HCT116 (cell line): ENCODE data around the gene SAMMSON. TPM values are rescaled to one million over a fixed set of nuclear protein-coding genes. Genes with fewer than 3 reads are reported as not detected.

Source experiments
- ATAC-seq: fragments of 200-7000 bp; cut with Tn5 transposase; 2 replicates; pipeline ENCODE4 v1.9.1; 2020; ENCODE audit warnings: mild to moderate bottlenecking, moderate library complexity
- BruUV-seq: library from RNA; stranded (reverse); fragments of 400-500 nt; replicated peaks from 2 replicates; lab custom pipeline; 2021; lab: Mats Ljungman, UMichigan
- CTCF ChIA-PET: fragments of 300-600 bp; sonication (Branson Sonifier 250); formaldehyde crosslinking; loops from one replicate; lab custom pipeline; 2021; ENCODE audit warnings: antibody characterized with exemption; lab: Charles Lee
- POLR2A ChIA-PET: fragments of 300-600, 350-600 bp; sonication (Branson Sonifier 250); formaldehyde crosslinking; loops from one replicate; lab custom pipeline; 2021; ENCODE audit warnings: antibody characterized with exemption; lab: Charles Lee
- RAD21 ChIA-PET, 2 experiments: fragments of 300-600 bp; sonication (Branson Sonifier 250); formaldehyde crosslinking; loops; one replicate each; lab custom pipeline; 2023; ENCODE audit warnings: low total read pairs in 2 of 2; ENCODE audit not compliant: uncharacterized antibody in 2 of 2, unreplicated experiment in 2 of 2, low non-redundant PET in 1 of 2; lab: Charles Lee
- DNase-seq: peaks from one replicate; pipeline ENCODE4 v3.0.0-alpha.2; 2010; ENCODE audit warnings: low read depth, low spot score
- H2AFZ ChIP-seq: fragments of 200-600 bp; shearing (Covaris generic), sonication (generic); 2 replicates; pipeline ENCODE4 v1.6.1; 2017; ENCODE audit warnings: low read depth, mixed run types, mixed read lengths, antibody characterized with exemption, low read length; ENCODE audit not compliant: poor library complexity, severe bottlenecking
- H3K27ac ChIP-seq: 2 replicates; pipeline ENCODE4 v1.5.1; 2012; ENCODE audit warnings: low read depth, low read length
- H3K27me3 ChIP-seq: fragments of 200-600 bp; sonication (generic); 2 replicates; pipeline ENCODE4 v1.6.1; 2016; ENCODE audit warnings: mixed run types, low read length, mixed read lengths; ENCODE audit not compliant: insufficient read depth
- H3K36me3 ChIP-seq, 2 experiments: fragments of 200-500 bp in 1 of 2; fragments of 200-600 bp in 1 of 2; sonication (Bioruptor generic) in 1 of 2; sonication (generic) in 1 of 2; 2 replicates each; pipeline versions ENCODE4 v1.5.1 to v1.6.1; 2014 to 2016; ENCODE audit warnings: low read length in 2 of 2, inconsistent platforms in 1 of 2, mixed read lengths in 1 of 2, mixed run types in 1 of 2; ENCODE audit not compliant: insufficient read depth in 2 of 2, control insufficient read depth in 1 of 2
- H3K4me1 ChIP-seq, 2 experiments: fragments of 200-600 bp in 1 of 2; sonication (generic) in 1 of 2; 2 replicates each; pipeline versions ENCODE4 v1.5.1 to v1.6.1; 2012 to 2017; ENCODE audit warnings: low read length in 2 of 2, inconsistent platforms in 1 of 2, mild to moderate bottlenecking in 1 of 2, mixed read lengths in 1 of 2, mixed run types in 1 of 2, moderate library complexity in 1 of 2; ENCODE audit not compliant: insufficient read depth in 2 of 2, control insufficient read depth in 1 of 2
- H3K4me2 ChIP-seq: fragments of 200-600 bp; sonication (generic); 2 replicates; pipeline ENCODE4 v1.6.1; 2017; ENCODE audit warnings: mixed run types, low read length, mixed read lengths
- H3K4me3 ChIP-seq, 2 experiments: fragments of 200-600 bp in 1 of 2; sonication (generic) in 1 of 2; replicated peaks in 1 of 2; 2 replicates each; pipeline ENCODE4 v1.5.1; 2011 to 2016; ENCODE audit warnings: low read length in 2 of 2, control low read depth in 1 of 2, low read depth in 1 of 2, mild to moderate bottlenecking in 1 of 2, mixed read lengths in 1 of 2, mixed run types in 1 of 2
- H3K79me2 ChIP-seq: fragments of 200-600 bp; sonication (generic); 2 replicates; pipeline ENCODE4 v1.6.1; 2017; ENCODE audit warnings: mild to moderate bottlenecking, mixed run types, low read length, moderate library complexity, mixed read lengths; ENCODE audit not compliant: insufficient read depth
- H3K9ac ChIP-seq: fragments of 200-600 bp; sonication (generic); 2 replicates; pipeline ENCODE4 v1.6.1; 2016; ENCODE audit warnings: low read length, mixed read lengths
- H3K9me2 ChIP-seq: fragments of 200-600 bp; sonication (generic), shearing (Covaris generic); 2 replicates; pipeline ENCODE4 v1.6.1; 2017; ENCODE audit warnings: mixed run types, mild to moderate bottlenecking, moderate library complexity; ENCODE audit not compliant: insufficient read depth
- H3K9me3 ChIP-seq, 2 experiments: fragments of 200-500 bp in 1 of 2; fragments of 200-600 bp in 1 of 2; sonication (Bioruptor generic) in 1 of 2; sonication (generic) in 1 of 2; 2 replicates each; pipeline ENCODE4 v1.6.1; 2014 to 2017; ENCODE audit warnings: low read length in 2 of 2, mixed read lengths in 2 of 2, inconsistent platforms in 1 of 2, low read depth in 1 of 2, mild to moderate bottlenecking in 1 of 2, mixed run types in 1 of 2, moderate library complexity in 1 of 2; ENCODE audit not compliant: control insufficient read depth in 1 of 2, insufficient read depth in 1 of 2
- H4K20me1 ChIP-seq: fragments of 200-600 bp; sonication (generic), shearing (Covaris generic); 2 replicates; pipeline ENCODE4 v1.6.1; 2017; ENCODE audit warnings: mixed run types, mild to moderate bottlenecking, moderate library complexity; ENCODE audit not compliant: insufficient read depth
- ATF3 ChIP-seq: IDR thresholded peaks from 2 replicates; pipeline ENCODE4 v1.6.1; 2012
- CBX3 ChIP-seq: IDR thresholded peaks from 2 replicates; pipeline ENCODE4 v1.6.1; 2012; ENCODE audit warnings: low read depth
- CEBPB ChIP-seq: IDR thresholded peaks from 2 replicates; pipeline ENCODE4 v1.6.1; 2012; ENCODE audit warnings: low read depth
- ELF1 ChIP-seq: IDR thresholded peaks from 2 replicates; pipeline ENCODE4 v1.6.1; 2012; ENCODE audit warnings: low read depth, borderline replicate concordance
- EZH2 ChIP-seq: fragments of 200-600 bp; sonication (generic); IDR thresholded peaks from 2 replicates; pipeline ENCODE4 v1.6.1; 2017; ENCODE audit warnings: antibody characterized with exemption, mixed run types
- EZH2phosphoT487 ChIP-seq: fragments of 200-600 bp; IDR thresholded peaks from 2 replicates; pipeline ENCODE4 v1.6.1; 2018; ENCODE audit warnings: antibody characterized with exemption, borderline replicate concordance
- FOSL1 ChIP-seq: IDR thresholded peaks from 2 replicates; pipeline ENCODE4 v1.6.1; 2012; ENCODE audit warnings: low read depth
- JUND ChIP-seq: IDR thresholded peaks from 2 replicates; pipeline ENCODE4 v1.6.1; 2012
- POLR2A ChIP-seq: IDR thresholded peaks from 2 replicates; pipeline ENCODE4 v1.7.0; 2011; ENCODE audit warnings: borderline replicate concordance; ENCODE audit not compliant: insufficient read depth, insufficient read length; ENCODE audit errors: extremely low read depth
- POLR2AphosphoS5 ChIP-seq: IDR thresholded peaks from 2 replicates; pipeline ENCODE4 v1.6.1; 2011; ENCODE audit warnings: mild to moderate bottlenecking, low read depth, low read length, moderate library complexity
- REST ChIP-seq: IDR thresholded peaks from 2 replicates; pipeline ENCODE4 v1.6.1; 2012; ENCODE audit warnings: low read depth
- SIN3A ChIP-seq: IDR thresholded peaks from 2 replicates; pipeline ENCODE4 v1.6.1; 2012; ENCODE audit warnings: low read depth
- SRF ChIP-seq: IDR thresholded peaks from 2 replicates; pipeline ENCODE4 v1.6.1; 2012; ENCODE audit warnings: low read depth
- TCF7L2 ChIP-seq: IDR thresholded peaks from 2 replicates; pipeline ENCODE4 v1.7.0; 2011; ENCODE audit warnings: borderline replicate concordance, inconsistent platforms; ENCODE audit not compliant: insufficient read depth, insufficient read length; ENCODE audit errors: extremely low read depth
- YY1 ChIP-seq: IDR thresholded peaks from 2 replicates; pipeline ENCODE4 v1.6.1; 2011; ENCODE audit warnings: low read length, low read depth, moderate library complexity, mild to moderate bottlenecking; ENCODE audit not compliant: insufficient replicate concordance; ENCODE audit errors: extremely low read depth
- ZFX ChIP-seq: fragments of 450-650 bp; IDR thresholded peaks from 2 replicates; pipeline ENCODE4 v1.6.1; 2017
- ZNF274 ChIP-seq: fragments of 200-500 bp; sonication (Bioruptor generic); IDR thresholded peaks from 2 replicates; pipeline ENCODE4 v1.6.1; 2014; ENCODE audit warnings: mild to moderate bottlenecking, low read depth, low read length, inconsistent platforms
- intact Hi-C: fragments of 100-400 bp; cut with micrococcal nuclease; formaldehyde crosslinking; loops from 2 replicates; pipeline ENCODE4 v1.10.0; 2022
- total RNA-seq: library from RNA; stranded (reverse); gene quantifications from one replicate; pipeline ENCODE4 v1.2.1, GENCODE V29; 2021; ENCODE audit not compliant: unreplicated experiment
- TF ChIP-seq, protein P1 (sequence below): IDR thresholded peaks from 2 replicates; pipeline ENCODE4 v1.6.1; 2011; ENCODE audit warnings: mild to moderate bottlenecking, low read length, moderate library complexity; ENCODE audit not compliant: insufficient replicate concordance; ENCODE audit errors: extremely low read depth
- TF ChIP-seq, protein P2 (sequence below): IDR thresholded peaks from 2 replicates; pipeline ENCODE4 v1.6.1; 2012
- TF ChIP-seq, protein P3 (sequence below), 3 experiments: fragments of 200-600 bp in 1 of 3; sonication (generic) in 1 of 3; IDR thresholded peaks in 2 of 3; conservative IDR thresholded peaks in 1 of 3; 2 replicates each; pipeline ENCODE4 v1.5.1; 2012 to 2017; ENCODE audit warnings: low read depth in 2 of 3, low read length in 2 of 3, antibody characterized with exemption in 1 of 3, borderline replicate concordance in 1 of 3, control low read depth in 1 of 3, mild to moderate bottlenecking in 1 of 3, mixed read lengths in 1 of 3, mixed run types in 1 of 3, moderate library complexity in 1 of 3; ENCODE audit not compliant: insufficient read depth in 1 of 3

Gene SAMMSON
- total RNA-seq, 1 experiment from 2014 or later: not detected

GRCh38 chr3:70010346-70010745 is 10.8 kb downstream of the SAMMSON start:
- Histone ChIP-seq H3K36me3 (no peaks in the 10 kb centered on the region), H3K9me3 (no peaks in the 10 kb centered on the region), H3K4me2 (no peak overlapping the region), H3K4me3 (no peak overlapping the region), H3K79me2 (no peaks in the 10 kb centered on the region)
- RAD21 ChIA-PET: no interaction called here
- ATAC-seq: no peak
- CTCF ChIA-PET: no interaction called here
- no TSS peak for BruUV-seq
- TF ChIP-seq EZH2phosphoT487: no peak
- TF ChIP-seq ELF1: no peak
- no peak for TF ChIP-seq POLR2AphosphoS5
- TF ChIP-seq, protein P1, sequence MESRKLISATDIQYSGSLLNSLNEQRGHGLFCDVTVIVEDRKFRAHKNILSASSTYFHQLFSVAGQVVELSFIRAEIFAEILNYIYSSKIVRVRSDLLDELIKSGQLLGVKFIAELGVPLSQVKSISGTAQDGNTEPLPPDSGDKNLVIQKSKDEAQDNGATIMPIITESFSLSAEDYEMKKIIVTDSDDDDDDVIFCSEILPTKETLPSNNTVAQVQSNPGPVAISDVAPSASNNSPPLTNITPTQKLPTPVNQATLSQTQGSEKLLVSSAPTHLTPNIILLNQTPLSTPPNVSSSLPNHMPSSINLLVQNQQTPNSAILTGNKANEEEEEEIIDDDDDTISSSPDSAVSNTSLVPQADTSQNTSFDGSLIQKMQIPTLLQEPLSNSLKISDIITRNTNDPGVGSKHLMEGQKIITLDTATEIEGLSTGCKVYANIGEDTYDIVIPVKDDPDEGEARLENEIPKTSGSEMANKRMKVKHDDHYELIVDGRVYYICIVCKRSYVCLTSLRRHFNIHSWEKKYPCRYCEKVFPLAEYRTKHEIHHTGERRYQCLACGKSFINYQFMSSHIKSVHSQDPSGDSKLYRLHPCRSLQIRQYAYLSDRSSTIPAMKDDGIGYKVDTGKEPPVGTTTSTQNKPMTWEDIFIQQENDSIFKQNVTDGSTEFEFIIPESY: no peak
- TF ChIP-seq ZNF274: no peak
- no peak for TF ChIP-seq EZH2
- no peak for TF ChIP-seq ATF3
- no peak for TF ChIP-seq CEBPB
- no peak for TF ChIP-seq FOSL1
- no peak for TF ChIP-seq ZFX
- TF ChIP-seq, protein P2, sequence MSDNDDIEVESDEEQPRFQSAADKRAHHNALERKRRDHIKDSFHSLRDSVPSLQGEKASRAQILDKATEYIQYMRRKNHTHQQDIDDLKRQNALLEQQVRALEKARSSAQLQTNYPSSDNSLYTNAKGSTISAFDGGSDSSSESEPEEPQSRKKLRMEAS: no peak
- TF ChIP-seq CBX3: no peak
- no peak for TF ChIP-seq TCF7L2
- no peak for TF ChIP-seq SRF
- TF ChIP-seq, protein P3, sequence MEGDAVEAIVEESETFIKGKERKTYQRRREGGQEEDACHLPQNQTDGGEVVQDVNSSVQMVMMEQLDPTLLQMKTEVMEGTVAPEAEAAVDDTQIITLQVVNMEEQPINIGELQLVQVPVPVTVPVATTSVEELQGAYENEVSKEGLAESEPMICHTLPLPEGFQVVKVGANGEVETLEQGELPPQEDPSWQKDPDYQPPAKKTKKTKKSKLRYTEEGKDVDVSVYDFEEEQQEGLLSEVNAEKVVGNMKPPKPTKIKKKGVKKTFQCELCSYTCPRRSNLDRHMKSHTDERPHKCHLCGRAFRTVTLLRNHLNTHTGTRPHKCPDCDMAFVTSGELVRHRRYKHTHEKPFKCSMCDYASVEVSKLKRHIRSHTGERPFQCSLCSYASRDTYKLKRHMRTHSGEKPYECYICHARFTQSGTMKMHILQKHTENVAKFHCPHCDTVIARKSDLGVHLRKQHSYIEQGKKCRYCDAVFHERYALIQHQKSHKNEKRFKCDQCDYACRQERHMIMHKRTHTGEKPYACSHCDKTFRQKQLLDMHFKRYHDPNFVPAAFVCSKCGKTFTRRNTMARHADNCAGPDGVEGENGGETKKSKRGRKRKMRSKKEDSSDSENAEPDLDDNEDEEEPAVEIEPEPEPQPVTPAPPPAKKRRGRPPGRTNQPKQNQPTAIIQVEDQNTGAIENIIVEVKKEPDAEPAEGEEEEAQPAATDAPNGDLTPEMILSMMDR (IDR thresholded peaks at IDR 0.05 in 2 of 3, conservative IDR thresholded peaks at IDR 0.05 in 1 of 3; ENCODE audit: borderline replicate concordance in 1 of 3, insufficient read depth in 1 of 3, low read depth in 2 of 3, low read length in 2 of 3): no peak
- TF ChIP-seq POLR2A: no peak
- TF ChIP-seq SIN3A: no peak
- no peak for TF ChIP-seq JUND
- no peak for TF ChIP-seq REST
- TF ChIP-seq YY1: no peak
- TF ChIP-seq, all 23 proteins: peak for 0
- POLR2A ChIA-PET: no interaction called here
- no peaks in the 10 kb centered on the region for H3K27me3 ChIP-seq
- no peak overlapping the region for H3K9ac ChIP-seq
- no peak for DNase-seq
- H2AFZ ChIP-seq: no peak overlapping the region
- H3K27ac ChIP-seq: no peak overlapping the region
- H3K4me1 ChIP-seq: no peaks in the 10 kb centered on the region
- H4K20me1 ChIP-seq: no peaks in the 10 kb centered on the region
- intact Hi-C loops: no loop called here
- no peaks in the 10 kb centered on the region for H3K9me2 ChIP-seq
